DND-41 (cell line): ENCODE results near the gene PDE3A.

Experiments
- ATAC-seq: fragments of 200-7000 bp; cut with Tn5 transposase; 3 replicates; pipeline ENCODE4 v1.9.1; 2021; ENCODE audit warnings: low read depth; ENCODE audit not compliant: insufficient read depth
- DNase-seq: peaks from one replicate; pipeline ENCODE4 v3.0.0-alpha.2; 2020
- H2AFZ ChIP-seq: 2 replicates; pipeline ENCODE4 v1.6.0; 2012; ENCODE audit warnings: low read depth, low read length
- H3K27ac ChIP-seq: 2 replicates; pipeline ENCODE4 v1.5.1; 2012; ENCODE audit warnings: low read length, inconsistent platforms
- H3K27me3 ChIP-seq: fragments of 200-600 bp; sonication (generic); 2 replicates; pipeline ENCODE4 v1.6.0; 2012; ENCODE audit warnings: low read length, mild to moderate bottlenecking, inconsistent platforms; ENCODE audit not compliant: insufficient read depth, poor library complexity
- H3K36me3 ChIP-seq: 2 replicates; pipeline ENCODE4 v1.5.1; 2012; ENCODE audit warnings: low read length, inconsistent platforms; ENCODE audit not compliant: insufficient read depth
- H3K4me1 ChIP-seq: 2 replicates; pipeline ENCODE4 v1.5.1; 2012; ENCODE audit warnings: mild to moderate bottlenecking, low read length; ENCODE audit not compliant: insufficient read depth
- H3K4me2 ChIP-seq: 2 replicates; pipeline ENCODE4 v1.6.0; 2012; ENCODE audit warnings: mild to moderate bottlenecking, moderate library complexity, low read length, inconsistent platforms; ENCODE audit not compliant: insufficient read depth
- H3K4me3 ChIP-seq, 2 experiments: fragments of 200-600 bp in 1 of 2; shearing (Covaris generic) in 1 of 2; 2 replicates each; pipeline ENCODE4 v1.5.1; 2012 to 2016; ENCODE audit warnings: inconsistent platforms in 2 of 2, low read length in 2 of 2, mild to moderate bottlenecking in 2 of 2, low read depth in 1 of 2, moderate library complexity in 1 of 2
- H3K79me2 ChIP-seq: 2 replicates; pipeline ENCODE4 v1.6.0; 2012; ENCODE audit warnings: low read length, inconsistent platforms; ENCODE audit not compliant: insufficient read depth
- H3K9ac ChIP-seq: 2 replicates; pipeline ENCODE4 v1.6.0; 2012; ENCODE audit warnings: low read depth, mild to moderate bottlenecking, inconsistent platforms, low read length, moderate library complexity
- H3K9me3 ChIP-seq: 2 replicates; pipeline ENCODE4 v1.5.1; 2012; ENCODE audit warnings: low read length, moderate library complexity, mild to moderate bottlenecking, inconsistent platforms; ENCODE audit not compliant: insufficient read depth, severe bottlenecking
- H4K20me1 ChIP-seq: 2 replicates; pipeline ENCODE4 v1.6.0; 2012; ENCODE audit warnings: low read length; ENCODE audit not compliant: insufficient read depth
- CTCF ChIP-seq: IDR thresholded peaks from 2 replicates; pipeline ENCODE4 v1.5.1; 2012; ENCODE audit warnings: borderline replicate concordance, low read length, moderate library complexity, mild to moderate bottlenecking; ENCODE audit not compliant: poor library complexity, severe bottlenecking; ENCODE audit errors: extremely low read depth
- EZH2 ChIP-seq: IDR thresholded peaks from 3 replicates; pipeline ENCODE4 v1.6.1; 2012; ENCODE audit warnings: borderline replicate concordance, low read depth, mild to moderate bottlenecking, moderate library complexity, low read length, inconsistent platforms; ENCODE audit not compliant: severe bottlenecking

Gene PDE3A

GRCh38 chr12:20370014-20370386 lies 1.7 kb downstream of the PDE3A start:
- Histone ChIP-seq H3K4me2 (no peak overlapping the region), H2AFZ (no peak overlapping the region), H3K27me3 (no peaks in the 10 kb centered on the region), H4K20me1 (no peaks in the 10 kb centered on the region), H3K36me3 (no peaks in the 10 kb centered on the region), H3K27ac (no peak overlapping the region), H3K79me2 (no peaks in the 10 kb centered on the region), H3K9me3 (no peaks in the 10 kb centered on the region), H3K4me1 (no peaks in the 10 kb centered on the region), H3K4me3 (no peak overlapping the region), H3K9ac (no peak overlapping the region)
- ATAC-seq = no peak
- TF ChIP-seq CTCF (no peak), EZH2 (no peak)
- no peak for DNase-seq

GRCh38 chr12:20370866-20371519 lies 2.7 kb downstream of the PDE3A start:
- Histone ChIP-seq H3K79me2 (no peaks in the 10 kb centered on the region), H2AFZ (no peak overlapping the region), H3K4me2 (no peak overlapping the region), H3K36me3 (no peaks in the 10 kb centered on the region), H3K27me3 (no peaks in the 10 kb centered on the region), H3K4me3 (no peak overlapping the region), H3K27ac (no peak overlapping the region), H3K9ac (no peak overlapping the region), H3K4me1 (no peaks in the 10 kb centered on the region), H3K9me3 (no peaks in the 10 kb centered on the region), H4K20me1 (no peaks in the 10 kb centered on the region)
- ATAC-seq (no peak), DNase-seq (no peak)
- TF ChIP-seq EZH2 = no peak
- no peak for TF ChIP-seq CTCF

- ATAC-seq (no peak), DNase-seq (no peak)
- no peak overlapping the region for H3K27ac ChIP-seq
Observed at GRCh38 chr12:20372326-20373096, 4.2 kb downstream of the PDE3A start.

More at GRCh38 chr12:20372326-20373096, 4.2 kb downstream of the PDE3A start:
- H3K79me2 ChIP-seq = no peaks in the 10 kb centered on the region
- no peaks in the 10 kb centered on the region for H3K27me3 ChIP-seq
- no peak overlapping the region for H3K4me2 ChIP-seq
- H2AFZ ChIP-seq = no peak overlapping the region
- H3K4me3 ChIP-seq = no peak overlapping the region
- no peak overlapping the region for H3K9ac ChIP-seq
- no peaks in the 10 kb centered on the region for H4K20me1 ChIP-seq
- H3K9me3 ChIP-seq = no peaks in the 10 kb centered on the region
- TF ChIP-seq EZH2 (no peak), CTCF (no peak)
- no peaks in the 10 kb centered on the region for H3K4me1 ChIP-seq
- H3K36me3 ChIP-seq = no peaks in the 10 kb centered on the region
